A549 (cell line): ENCODE measurements around the gene F2. TPM values are rescaled to one million over a fixed set of nuclear protein-coding genes. Genes with fewer than 3 reads are reported as not detected.
"Not testable (repeated sequence)": the region's sequence is repeated elsewhere in the genome, so short reads cannot be mapped to it uniquely, and the experiment has no call there.

Experiments
- ATAC-seq, 2 experiments: fragments of 200-7000 bp in 1 of 2; fragments of >200 bp in 1 of 2; cut with Nextera tagmentation in 1 of 2; cut with Tn5 transposase in 1 of 2; 3 replicates each; pipeline versions ENCODE4 v1.8.0 to v1.9.1; 2018 to 2020; ENCODE audit warnings: mild to moderate bottlenecking in 1 of 2, moderate library complexity in 1 of 2
- CTCF ChIA-PET: fragments of 300-600 bp; sonication (Branson Sonifier 250); formaldehyde crosslinking; extraction: SDS; loops from one replicate; lab custom pipeline; 2021; ENCODE audit warnings: antibody characterized with exemption, inconsistent platforms; lab: Yijun Ruan, JAX
- POLR2A ChIA-PET: fragments of 350-600 bp; formaldehyde crosslinking; extraction: SDS; loops from one replicate; lab custom pipeline; 2021; ENCODE audit warnings: antibody characterized with exemption, inconsistent platforms; lab: Yijun Ruan, JAX
- DNase-seq, 2 experiments: peaks; one replicate each; pipeline versions ENCODE4 v3.0.0 to v3.0.0-alpha.2; 2011 to 2016; ENCODE audit warnings: low read depth in 1 of 2, low spot score in 1 of 2
- FAIRE-seq: peaks from 2 replicates; lab custom pipeline; 2011; peaks lifted over from hg19 to GRCh38; lab: Jason Lieb, UNC
- H3K27ac ChIP-seq, 2 experiments: fragments of >200 bp; sonication (Bioruptor Twin); formaldehyde crosslinking; 3 replicates each; pipeline ENCODE4 v1.5.1; 2016 to 2017
- H3K4me1 ChIP-seq: fragments of >200 bp; sonication (Bioruptor Twin); formaldehyde crosslinking; 3 replicates; pipeline ENCODE4 v1.6.1; 2016
- H3K4me2 ChIP-seq: fragments of >200 bp; sonication (Bioruptor Twin); formaldehyde crosslinking; 3 replicates; pipeline ENCODE4 v1.6.1; 2016
- H3K4me3 ChIP-seq: fragments of >200 bp; sonication (Bioruptor Twin); formaldehyde crosslinking; 3 replicates; pipeline ENCODE4 v1.5.1; 2016
- H3K9me3 ChIP-seq: fragments of >200 bp; sonication (Bioruptor Twin); formaldehyde crosslinking; 3 replicates; pipeline ENCODE4 v1.6.1; 2016
- ATOH8 ChIP-seq: fragments of 250-450 bp; sonication (Bioruptor Pico); IDR thresholded peaks from 2 replicates; pipeline ENCODE4 v1.5.0; 2020; ENCODE audit warnings: low read depth, mild to moderate bottlenecking, moderate library complexity
- CBX8 ChIP-seq: fragments of 200-600 bp; sonication (generic); IDR thresholded peaks from 2 replicates; pipeline ENCODE4 v1.6.1; 2016
- EHMT2 ChIP-seq: fragments of 200-600 bp; sonication (generic); IDR thresholded peaks from 2 replicates; pipeline ENCODE4 v1.6.1; 2016; ENCODE audit warnings: antibody characterized with exemption, low read depth, mild to moderate bottlenecking, moderate library complexity
- EP300 ChIP-seq, 2 experiments: fragments of >200 bp; sonication (Bioruptor Twin); formaldehyde crosslinking; IDR thresholded peaks; 2 replicates in 1 of 2; 3 replicates in 1 of 2; pipeline ENCODE4 v1.6.1; 2016 to 2017
- FOSL2 ChIP-seq, 2 experiments: fragments of 450-650 bp in 1 of 2; fragments of >200 bp in 1 of 2; sonication (Bioruptor Twin) in 1 of 2; formaldehyde crosslinking; IDR thresholded peaks; 2 replicates each; pipeline versions ENCODE4 v1.5.0 to v1.6.1; 2016 to 2020; ENCODE audit warnings: mild to moderate bottlenecking in 1 of 2, moderate library complexity in 1 of 2
- GATA3 ChIP-seq: IDR thresholded peaks from 2 replicates; pipeline ENCODE4 v1.6.1; 2012; ENCODE audit warnings: borderline replicate concordance
- HMGXB4 ChIP-seq: fragments of 250-450 bp; sonication (Bioruptor Pico); IDR thresholded peaks from 2 replicates; pipeline ENCODE4 v1.5.0; 2021; ENCODE audit warnings: mild to moderate bottlenecking, moderate library complexity, borderline replicate concordance
- HOXB5 ChIP-seq: fragments of 250-450 bp; sonication (Bioruptor Pico); IDR thresholded peaks from 2 replicates; pipeline ENCODE4 v1.5.0; 2020; ENCODE audit warnings: mild to moderate bottlenecking, moderate library complexity
- MAX ChIP-seq: IDR thresholded peaks from 2 replicates; pipeline ENCODE4 v1.6.1; 2012
- MYC ChIP-seq: IDR thresholded peaks from 2 replicates; pipeline ENCODE4 v1.6.1; 2012; ENCODE audit warnings: mild to moderate bottlenecking, inconsistent platforms, low read length, improper control_type of control experiment, borderline replicate concordance
- NFE2L2 ChIP-seq: fragments of 150-350 bp; conservative IDR thresholded peaks from 2 replicates; pipeline ENCODE4 v1.6.1; 2014; ENCODE audit warnings: low read length
- NR3C1 ChIP-seq: fragments of >200 bp; sonication (Bioruptor Twin); formaldehyde crosslinking; IDR thresholded peaks from 3 replicates; pipeline ENCODE4 v1.6.1; 2017
- RFX5 ChIP-seq: fragments of 450-650 bp; IDR thresholded peaks from 2 replicates; pipeline ENCODE4 v1.7.1; 2014; ENCODE audit warnings: antibody characterized with exemption, mild to moderate bottlenecking, moderate library complexity
- TFCP2L1 ChIP-seq: fragments of 250-450 bp; sonication (Bioruptor Pico); IDR thresholded peaks from 2 replicates; pipeline ENCODE4 v1.5.0; 2021; ENCODE audit warnings: mild to moderate bottlenecking
- ZFP36 ChIP-seq: fragments of 450-650 bp; IDR thresholded peaks from 2 replicates; pipeline ENCODE4 v1.6.1; 2014; ENCODE audit warnings: borderline replicate concordance; ENCODE audit not compliant: partially characterized antibody
- ZSCAN20 ChIP-seq: fragments of 250-450 bp; sonication (Bioruptor Pico); IDR thresholded peaks from 2 replicates; pipeline ENCODE4 v1.8.0; 2022; ENCODE audit warnings: mild to moderate bottlenecking, moderate library complexity
- WGBS: methylation state at CpG from one replicate; pipeline ENCODE4 v1.1.6; 2017; ENCODE audit errors: missing lambda C conversion rate; 5-methylcytosine and 5-hydroxymethylcytosine counted together
- polyA plus RNA-seq, 4 experiments: library from polyadenylated mRNA; depleted of rRNA in 3 of 4; stranded (reverse); fragments of >200 nt; fragmentation: RNase III in 1 of 4; extraction: RNeasy Plus Mini Kit Qiagen cat#74134 plus additional on column Dnase treatment in 1 of 4; gene quantifications; 2 replicates in 3 of 4; 3 replicates in 1 of 4; pipeline ENCODE4 v1.2.3, GENCODE V29; 2011 to 2017
- TF ChIP-seq, protein P1 (sequence below): fragments of 200-600 bp; sonication (generic); IDR thresholded peaks from 2 replicates; pipeline ENCODE4 v1.6.1; 2016; ENCODE audit warnings: antibody characterized with exemption, mild to moderate bottlenecking, moderate library complexity

The F2 gene
- polyA plus RNA-seq, 2 of the 4 experiments (the other 2 are of a cell fraction) = 2.5 to 3.8 TPM

DNA sequence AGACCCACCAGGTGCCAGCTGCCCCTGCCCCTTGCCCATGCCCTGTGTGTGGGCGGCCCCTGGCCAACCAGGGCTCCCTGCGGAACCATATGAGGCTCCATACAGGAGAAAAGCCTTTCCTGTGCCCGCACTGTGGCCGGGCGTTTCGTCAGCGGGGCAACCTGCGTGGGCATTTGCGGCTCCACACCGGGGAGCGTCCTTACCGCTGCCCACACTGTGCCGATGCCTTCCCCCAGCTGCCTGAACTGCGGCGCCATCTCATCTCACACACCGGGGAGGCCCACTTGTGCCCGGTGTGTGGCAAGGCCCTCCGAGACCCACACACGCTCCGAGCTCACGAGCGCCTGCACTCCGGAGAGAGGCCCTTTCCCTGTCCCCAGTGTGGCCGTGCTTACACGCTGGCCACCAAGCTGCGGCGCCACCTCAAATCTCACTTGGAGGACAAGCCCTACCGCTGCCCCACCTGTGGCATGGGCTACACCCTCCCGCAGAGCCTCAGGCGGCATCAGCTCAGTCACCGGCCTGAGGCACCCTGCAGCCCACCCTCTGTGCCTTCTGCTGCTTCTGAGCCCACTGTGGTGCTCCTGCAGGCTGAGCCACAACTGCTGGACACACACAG, 13.8 kb upstream of the F2 start:
- ATAC-seq (no peak), FAIRE-seq (no peak), DNase-seq (no peak)
- Histone ChIP-seq H3K9me3 (no peaks in the 10 kb centered on the region), H3K4me1 (peaks cover 22% of the 10 kb centered on the region), H3K4me2 (no peak overlapping the region), H3K4me3 (no peak overlapping the region), H3K27ac (no peak overlapping the region)
- ChIA-PET CTCF (interaction anchor here (1.0 to 1.6 kb wide), 2 partner anchors 8 to 474 kb away, joined by 3 read pairs; no protein-coding TSS in a partner anchor), POLR2A (no interaction called here)
- TF ChIP-seq, protein P1, sequence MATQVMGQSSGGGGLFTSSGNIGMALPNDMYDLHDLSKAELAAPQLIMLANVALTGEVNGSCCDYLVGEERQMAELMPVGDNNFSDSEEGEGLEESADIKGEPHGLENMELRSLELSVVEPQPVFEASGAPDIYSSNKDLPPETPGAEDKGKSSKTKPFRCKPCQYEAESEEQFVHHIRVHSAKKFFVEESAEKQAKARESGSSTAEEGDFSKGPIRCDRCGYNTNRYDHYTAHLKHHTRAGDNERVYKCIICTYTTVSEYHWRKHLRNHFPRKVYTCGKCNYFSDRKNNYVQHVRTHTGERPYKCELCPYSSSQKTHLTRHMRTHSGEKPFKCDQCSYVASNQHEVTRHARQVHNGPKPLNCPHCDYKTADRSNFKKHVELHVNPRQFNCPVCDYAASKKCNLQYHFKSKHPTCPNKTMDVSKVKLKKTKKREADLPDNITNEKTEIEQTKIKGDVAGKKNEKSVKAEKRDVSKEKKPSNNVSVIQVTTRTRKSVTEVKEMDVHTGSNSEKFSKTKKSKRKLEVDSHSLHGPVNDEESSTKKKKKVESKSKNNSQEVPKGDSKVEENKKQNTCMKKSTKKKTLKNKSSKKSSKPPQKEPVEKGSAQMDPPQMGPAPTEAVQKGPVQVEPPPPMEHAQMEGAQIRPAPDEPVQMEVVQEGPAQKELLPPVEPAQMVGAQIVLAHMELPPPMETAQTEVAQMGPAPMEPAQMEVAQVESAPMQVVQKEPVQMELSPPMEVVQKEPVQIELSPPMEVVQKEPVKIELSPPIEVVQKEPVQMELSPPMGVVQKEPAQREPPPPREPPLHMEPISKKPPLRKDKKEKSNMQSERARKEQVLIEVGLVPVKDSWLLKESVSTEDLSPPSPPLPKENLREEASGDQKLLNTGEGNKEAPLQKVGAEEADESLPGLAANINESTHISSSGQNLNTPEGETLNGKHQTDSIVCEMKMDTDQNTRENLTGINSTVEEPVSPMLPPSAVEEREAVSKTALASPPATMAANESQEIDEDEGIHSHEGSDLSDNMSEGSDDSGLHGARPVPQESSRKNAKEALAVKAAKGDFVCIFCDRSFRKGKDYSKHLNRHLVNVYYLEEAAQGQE = no peak
- TF ChIP-seq CBX8 = no peak
- WGBS = 98% methylated on average over 30 of the region's 31 CpGs

GRCh38 chr11:46706886-46707285, 12.1 kb upstream of the F2 start:
- DNase-seq = no peak
- H3K4me3 ChIP-seq = no peak overlapping the region
- no peaks in the 10 kb centered on the region for H3K9me3 ChIP-seq
- no peak overlapping the region for H3K4me2 ChIP-seq
- no peak overlapping the region for H3K27ac ChIP-seq
- FAIRE-seq = no peak
- ChIA-PET CTCF (interaction anchor here (0.9 to 1.4 kb wide), 2 partner anchors 16 to 102 kb away, joined by 3 read pairs; no protein-coding TSS in a partner anchor), POLR2A (interaction anchor here (1.1 kb wide), 1 partner anchor 9 kb away, joined by 3 read pairs; no protein-coding TSS in a partner anchor)
- WGBS = 85% methylated on average over 7 of the region's 7 CpGs
- TF ChIP-seq NFE2L2 = no peak
- H3K4me1 ChIP-seq = peaks cover 37% of the 10 kb centered on the region
- ATAC-seq = no peak

DNA sequence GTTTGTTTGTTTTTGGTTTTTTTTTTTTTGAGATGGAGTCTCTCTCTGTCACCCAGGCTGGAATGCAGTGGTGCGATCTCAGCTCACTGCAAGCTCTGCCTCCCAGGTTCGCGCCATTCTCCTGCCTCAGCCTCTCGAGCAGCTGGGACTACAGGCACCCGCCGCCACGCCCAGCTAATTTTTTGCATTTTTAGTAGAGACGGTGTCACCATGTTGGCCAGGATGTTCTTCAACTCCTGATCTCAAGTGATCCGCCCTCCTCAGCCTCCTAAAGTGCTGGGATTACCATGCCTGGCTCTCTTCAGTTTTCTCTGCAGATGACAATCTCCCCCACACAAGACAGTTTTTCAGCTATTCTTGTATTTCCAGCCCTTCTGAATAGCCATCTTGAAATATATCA, 9.7 kb upstream of the F2 start:
- Histone ChIP-seq H3K4me1 (peaks cover 41% of the 10 kb centered on the region), H3K27ac (peak overlapping the region; percentile 89 to 91; a peak in 2 of 6 replicates)
- ATAC-seq, DNase-seq, H3K4me2 ChIP-seq, H3K4me3 ChIP-seq, FAIRE-seq, H3K9me3 ChIP-seq, POLR2A ChIA-PET: not testable (repeated sequence)
- CTCF ChIA-PET = interaction anchor here (0.6 to 2.1 kb wide), 3 partner anchors 10 to 320 kb away, joined by 3 to 5 read pairs (median 3); partner anchors contain the start of gene F2
- 75% methylated on average over 9 of the region's 9 CpGs for WGBS

- peak in 1 of 2 experiments; percentile 53 for DNase-seq
- ChIA-PET POLR2A (interaction anchor here (2.1 kb wide), 1 partner anchor 10 kb away, joined by 11 read pairs; the partner anchor contains the start of genes ARHGAP1 and ZNF408), CTCF (interaction anchor here (2.1 kb wide), 1 partner anchor 8 kb away, joined by 5 read pairs; the partner anchor contains the start of gene F2)
- Histone ChIP-seq H3K9me3 (no peaks in the 10 kb centered on the region), H3K4me1 (peaks cover 50% of the 10 kb centered on the region), H3K4me2 (peak overlapping the region; percentile 36), H3K4me3 (no peak overlapping the region), H3K27ac (peak overlapping the region; percentile 89 to 91)
- 54% methylated on average over 7 of the region's 10 CpGs for WGBS
- TF ChIP-seq ATOH8 (CRISPR knock-in tag) (no peak; the same call in 1 of the 2 replicates), MAX (0 out of 2 replicates have a peak, but pooled peaks have one; percentile 18), FOSL2 (IDR thresholded peaks at IDR 0.05) (no peak), FOSL2 (CRISPR knock-in tag; IDR thresholded peaks at IDR 0.05) (peak; percentile 31; the same call in 1 of the 2 replicates)
- FAIRE-seq = no peak
- peak; percentile 71 to 91 for ATAC-seq
These were observed 8.2 kb upstream of the F2 start for GRCh38 chr11:46710821-46711269.

DNA sequence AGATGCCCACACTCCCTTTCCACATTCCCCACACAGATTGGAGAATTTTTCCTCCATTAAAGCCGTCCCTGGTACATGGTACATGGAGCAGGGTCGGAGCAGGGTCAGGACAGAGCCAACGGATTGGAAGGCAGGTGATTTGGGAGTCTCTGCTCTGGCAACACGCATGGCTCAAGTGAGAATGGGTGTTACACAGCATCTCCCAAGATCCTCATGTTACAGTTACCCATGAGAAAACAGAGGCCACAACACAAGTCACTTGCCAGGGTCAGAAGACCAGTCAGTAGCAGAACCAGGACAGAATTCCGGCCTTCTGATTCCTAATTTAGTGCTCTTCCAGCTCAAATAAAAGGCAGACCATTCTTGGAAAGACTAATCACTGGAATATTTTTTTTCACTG, 7.7 kb upstream of the F2 start:
- ATAC-seq = peak in 1 of 2 experiments; percentile 51; a peak in 3 of 6 replicates
- ChIA-PET CTCF (interaction anchor here (2.1 kb wide), 1 partner anchor 8 kb away, joined by 5 read pairs; the partner anchor contains the start of gene F2), POLR2A (interaction anchor here (2.1 kb wide), 1 partner anchor 11 kb away, joined by 11 read pairs; the partner anchor contains the start of genes ARHGAP1 and ZNF408)
- Histone ChIP-seq H3K27ac (peak overlapping the region; percentile 89 to 91), H3K4me1 (peaks cover 50% of the 10 kb centered on the region), H3K9me3 (no peaks in the 10 kb centered on the region), H3K4me2 (peak overlapping the region; percentile 36), H3K4me3 (no peak overlapping the region)
- DNase-seq = no peak
- WGBS = 79% methylated on average over 5 of the region's 5 CpGs
- FAIRE-seq = no peak
- no peak for TF ChIP-seq HOXB5 (CRISPR knock-in tag)
- TF ChIP-seq NR3C1 = no peak
- TF ChIP-seq EP300 (IDR thresholded peaks at IDR 0.05) = no peak
- TF ChIP-seq EHMT2 = no peak
- no peak for TF ChIP-seq GATA3
- TF ChIP-seq TFCP2L1 = no peak
- no peak for TF ChIP-seq HMGXB4 (CRISPR knock-in tag)
- TF ChIP-seq RFX5 = no peak
- no peak for TF ChIP-seq ZFP36
- no peak for TF ChIP-seq ZSCAN20 (CRISPR knock-in tag)
- no peak for TF ChIP-seq MYC
